Activated CD4-positive, alpha-beta T cell treated with anti-CD3 and anti-CD28 coated beads, Interleukin-2, amount 50 U/mL, for 16 hours (primary cell): Measurements from ENCODE around the gene ZNF554.

Source experiments
- DNase-seq: peaks from one replicate; pipeline ENCODE4 v3.0.0-alpha.2; 2020

The ZNF554 gene

GRCh38 chr19:2877398-2878331 lies 58.0 kb downstream of the ZNF554 start:
- DNase-seq: no peak

- DNase-seq: no peak
These were observed 64.2 kb downstream of the ZNF554 start for GRCh38 chr19:2883686-2884439.

- no peak for DNase-seq
These were observed 66.1 kb downstream of the ZNF554 start for GRCh38 chr19:2885736-2886135.
